HepG2 (cell line): ENCODE data around the gene TSEN54. TPM values are rescaled to one million over a fixed set of nuclear protein-coding genes. Genes with fewer than 3 reads are reported as not detected.

ENCODE experiments used
- ETS1 ChIP-seq: sonication (generic); formaldehyde crosslinking; IDR thresholded peaks from 2 replicates; pipeline ENCODE4 v1.4.0; 2020; ENCODE audit warnings: missing genetic modification reagents
- ETV5 ChIP-seq: IDR thresholded peaks from 2 replicates; pipeline ENCODE4 v1.6.1; 2018; ENCODE audit warnings: missing biosample characterization, missing genetic modification reagents, inconsistent platforms, borderline replicate concordance
- FOXC1 ChIP-seq: sonication (generic); formaldehyde crosslinking; IDR thresholded peaks from 2 replicates; pipeline ENCODE4 v1.8.0; 2022; ENCODE audit warnings: mild to moderate bottlenecking, missing genetic modification reagents, borderline replicate concordance
- FOXP4 ChIP-seq: sonication (generic); formaldehyde crosslinking; IDR thresholded peaks from 2 replicates; pipeline ENCODE4 v1.4.0; 2020; ENCODE audit warnings: missing genetic modification reagents
- KAT7 ChIP-seq: IDR thresholded peaks from 2 replicates; pipeline ENCODE4 v1.6.1; 2018; ENCODE audit warnings: borderline replicate concordance, missing compliant biosample characterization
- KLF11 ChIP-seq: IDR thresholded peaks from 2 replicates; pipeline ENCODE4 v1.6.1; 2016; ENCODE audit warnings: missing compliant biosample characterization
- NAIF1 ChIP-seq: sonication (generic); formaldehyde crosslinking; IDR thresholded peaks from 2 replicates; pipeline ENCODE4 v1.5.0; 2020; ENCODE audit warnings: mild to moderate bottlenecking, missing genetic modification reagents, borderline replicate concordance
- NFIB ChIP-seq: sonication (generic); formaldehyde crosslinking; IDR thresholded peaks from 2 replicates; pipeline ENCODE4 v1.9.0; 2021; ENCODE audit warnings: missing genetic modification reagents, mild to moderate bottlenecking, borderline replicate concordance
- RFXANK ChIP-seq: IDR thresholded peaks from 2 replicates; pipeline ENCODE4 v1.6.1; 2016
- TRAFD1 ChIP-seq: sonication (generic); formaldehyde crosslinking; IDR thresholded peaks from 2 replicates; pipeline ENCODE4 v1.5.1; 2020; ENCODE audit warnings: missing genetic modification reagents, mild to moderate bottlenecking, borderline replicate concordance
- ZFP91 ChIP-seq: sonication (generic); formaldehyde crosslinking; IDR thresholded peaks from 2 replicates; pipeline ENCODE4 v1.9.0; 2022; ENCODE audit warnings: missing genetic modification reagents, mild to moderate bottlenecking, borderline replicate concordance
- ZNF207 ChIP-seq: fragments of 450-650 bp; IDR thresholded peaks from 2 replicates; pipeline ENCODE4 v1.6.1; 2016; ENCODE audit warnings: antibody characterized with exemption, borderline replicate concordance
- ZNF230 ChIP-seq: sonication (generic); formaldehyde crosslinking; IDR thresholded peaks from 2 replicates; pipeline ENCODE4 v1.4.0; 2020; ENCODE audit warnings: mild to moderate bottlenecking, missing genetic modification reagents
- ZNF335 ChIP-seq: sonication (generic); formaldehyde crosslinking; IDR thresholded peaks from 2 replicates; pipeline ENCODE4 v1.4.0; 2020; ENCODE audit warnings: missing genetic modification reagents
- polyA plus RNA-seq, 8 experiments: library from polyadenylated mRNA; depleted of rRNA in 3 of 8; stranded (reverse) in 7 of 8; unstranded in 1 of 8; fragments of >200 nt; fragmentation: Illumina TruSeq in 4 of 8; extraction: Trizol in 4 of 8; gene quantifications; 2 replicates each; pipeline versions ENCODE4 v1.2.1 to v1.2.3, GENCODE V29; 2011 to 2016; ENCODE audit warnings: low read depth in 4 of 8, missing spikeins in 1 of 8, mixed read lengths in 1 of 8; ENCODE audit not compliant: insufficient read depth in 1 of 8
- total RNA-seq, 5 experiments: library from RNA; depleted of rRNA; stranded (reverse); fragments of >200 nt; fragmentation: Illumina TruSeq; extraction: Trizol; gene quantifications; 2 replicates each; pipeline ENCODE4 v1.2.3, GENCODE V29; 2016; ENCODE audit warnings: low read depth in 1 of 5
- TF ChIP-seq, protein P1 (sequence below): sonication (generic); formaldehyde crosslinking; conservative IDR thresholded peaks from 2 replicates; pipeline ENCODE4 v1.4.0; 2020; ENCODE audit warnings: missing genetic modification reagents
- TF ChIP-seq, protein P2 (sequence below): sonication (generic); formaldehyde crosslinking; IDR thresholded peaks from 2 replicates; pipeline ENCODE4 v1.4.0; 2020; ENCODE audit warnings: missing genetic modification reagents
- TF ChIP-seq, protein P3 (sequence below): sonication (generic); formaldehyde crosslinking; IDR thresholded peaks from 2 replicates; pipeline ENCODE4 v1.8.1; 2023; ENCODE audit warnings: missing genetic modification reagents, inconsistent platforms, borderline replicate concordance

Gene TSEN54
- total and polyA plus RNA-seq, 2 of the 13 experiments (the other 11 are each of a cell fraction or from before 2014, with no cell fraction given): 62.9 to 63.3 TPM

DNA sequence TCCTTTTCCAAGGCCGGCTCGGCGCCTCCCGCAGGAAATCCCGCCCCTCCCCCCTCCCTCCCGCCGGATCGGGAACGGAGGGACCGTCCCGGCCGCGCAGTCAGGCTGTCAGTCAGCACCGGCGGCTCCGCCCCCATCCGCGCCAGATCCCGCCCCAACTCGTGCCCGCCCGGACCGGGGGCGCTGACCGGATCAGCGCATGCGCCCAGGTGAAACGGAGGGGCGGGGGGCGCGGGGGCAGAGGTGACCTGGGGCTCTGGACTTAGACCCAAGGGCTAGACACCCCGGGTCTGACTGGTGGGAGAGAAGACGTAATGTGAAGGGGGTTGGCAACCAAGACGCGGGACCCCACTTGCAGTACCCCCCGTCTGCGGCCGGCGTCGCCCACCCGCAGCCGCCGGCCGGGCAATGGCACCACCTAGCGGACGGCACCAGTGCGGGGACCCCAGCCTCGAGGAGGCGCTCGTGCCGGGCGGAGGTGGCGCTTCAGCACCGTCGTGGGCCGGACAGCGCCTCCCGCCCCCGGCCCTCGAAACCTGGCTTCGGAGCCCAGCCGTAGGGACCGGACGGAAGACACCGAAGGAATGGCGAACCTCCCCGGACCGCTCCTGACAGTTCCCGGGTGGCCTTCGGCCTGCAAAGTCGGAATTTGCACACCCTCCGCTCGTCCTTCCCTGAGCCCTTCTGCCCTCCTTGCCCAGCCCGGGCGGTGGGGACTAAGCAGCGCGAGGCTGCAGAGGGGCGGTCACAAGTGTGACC is 653 bp upstream of the TSEN54 start, which contains the start of gene CASKIN2 (continued):
- TF ChIP-seq FOXP4 (0 out of 2 replicates have a peak, but pooled peaks have one; percentile 24), ZNF230 (CRISPR knock-in tag) (peak; percentile 92), KLF11 (peak; percentile 80), ZNF335 (no peak; the same call in 1 of the 2 replicates), ETV5 (CRISPR knock-in tag) (peak; percentile 66), NFIB (CRISPR knock-in tag) (no peak), KAT7 (CRISPR knock-in tag) (peak; percentile 44; the same call in 1 of the 2 replicates), TRAFD1 (CRISPR knock-in tag) (peak; percentile 98), ZFP91 (peak; percentile 94), ZNF207 (no peak), FOXC1 (CRISPR knock-in tag) (peak; percentile 98), ETS1 (CRISPR knock-in tag) (peak; percentile 93), RFXANK (CRISPR knock-in tag) (peak; percentile 68; the same call in 1 of the 2 replicates), NAIF1 (CRISPR knock-in tag) (peak; percentile 85; the same call in 1 of the 2 replicates)
- TF ChIP-seq, protein P1, sequence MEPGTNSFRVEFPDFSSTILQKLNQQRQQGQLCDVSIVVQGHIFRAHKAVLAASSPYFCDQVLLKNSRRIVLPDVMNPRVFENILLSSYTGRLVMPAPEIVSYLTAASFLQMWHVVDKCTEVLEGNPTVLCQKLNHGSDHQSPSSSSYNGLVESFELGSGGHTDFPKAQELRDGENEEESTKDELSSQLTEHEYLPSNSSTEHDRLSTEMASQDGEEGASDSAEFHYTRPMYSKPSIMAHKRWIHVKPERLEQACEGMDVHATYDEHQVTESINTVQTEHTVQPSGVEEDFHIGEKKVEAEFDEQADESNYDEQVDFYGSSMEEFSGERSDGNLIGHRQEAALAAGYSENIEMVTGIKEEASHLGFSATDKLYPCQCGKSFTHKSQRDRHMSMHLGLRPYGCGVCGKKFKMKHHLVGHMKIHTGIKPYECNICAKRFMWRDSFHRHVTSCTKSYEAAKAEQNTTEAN: peak; percentile 68; the same call in 1 of the 2 replicates
- TF ChIP-seq, protein P2, sequence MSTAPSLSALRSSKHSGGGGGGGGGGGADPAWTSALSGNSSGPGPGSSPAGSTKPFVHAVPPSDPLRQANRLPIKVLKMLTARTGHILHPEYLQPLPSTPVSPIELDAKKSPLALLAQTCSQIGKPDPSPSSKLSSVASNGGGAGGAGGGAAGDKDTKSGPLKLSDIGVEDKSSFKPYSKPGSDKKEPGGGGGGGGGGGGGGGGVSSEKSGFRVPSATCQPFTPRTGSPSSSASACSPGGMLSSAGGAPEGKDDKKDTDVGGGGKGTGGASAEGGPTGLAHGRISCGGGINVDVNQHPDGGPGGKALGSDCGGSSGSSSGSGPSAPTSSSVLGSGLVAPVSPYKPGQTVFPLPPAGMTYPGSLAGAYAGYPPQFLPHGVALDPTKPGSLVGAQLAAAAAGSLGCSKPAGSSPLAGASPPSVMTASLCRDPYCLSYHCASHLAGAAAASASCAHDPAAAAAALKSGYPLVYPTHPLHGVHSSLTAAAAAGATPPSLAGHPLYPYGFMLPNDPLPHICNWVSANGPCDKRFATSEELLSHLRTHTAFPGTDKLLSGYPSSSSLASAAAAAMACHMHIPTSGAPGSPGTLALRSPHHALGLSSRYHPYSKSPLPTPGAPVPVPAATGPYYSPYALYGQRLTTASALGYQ: no peak; the same call in 1 of the 2 replicates
- TF ChIP-seq, protein P3, sequence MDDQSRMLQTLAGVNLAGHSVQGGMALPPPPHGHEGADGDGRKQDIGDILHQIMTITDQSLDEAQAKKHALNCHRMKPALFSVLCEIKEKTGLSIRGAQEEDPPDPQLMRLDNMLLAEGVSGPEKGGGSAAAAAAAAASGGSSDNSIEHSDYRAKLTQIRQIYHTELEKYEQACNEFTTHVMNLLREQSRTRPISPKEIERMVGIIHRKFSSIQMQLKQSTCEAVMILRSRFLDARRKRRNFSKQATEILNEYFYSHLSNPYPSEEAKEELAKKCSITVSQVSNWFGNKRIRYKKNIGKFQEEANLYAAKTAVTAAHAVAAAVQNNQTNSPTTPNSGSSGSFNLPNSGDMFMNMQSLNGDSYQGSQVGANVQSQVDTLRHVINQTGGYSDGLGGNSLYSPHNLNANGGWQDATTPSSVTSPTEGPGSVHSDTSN: peak; percentile 87
